Heart left ventricle (tissue), 13 donors: ENCODE measurements around the gene GPR152.

ENCODE experiments used
- CTCF ChIP-seq, 12 donors: fragments of 200-600 bp; sonication (generic) in 4 of 12; IDR thresholded peaks; one replicate each; pipeline versions ENCODE4 v1.5.0 to v1.8.0; 2018 to 2022; ENCODE audit warnings: antibody characterized with exemption in 12 of 12, mild to moderate bottlenecking in 5 of 12
- POLR2A ChIP-seq, 2 donors: fragments of 450-650 bp; IDR thresholded peaks; one replicate each; pipeline ENCODE4 v1.6.1; 2017; ENCODE audit warnings: antibody characterized with exemption in 2 of 2, mild to moderate bottlenecking in 2 of 2, moderate library complexity in 2 of 2
- donor health status: ischemic (EF 13 %, LVEDD 7.1; RV severe dilation, severe dysfunction).
- donor health status: DM: no; HTN: yes; CAD: no.
- donor health status: DM: no; HTN: no; CAD: no.
- donor health status: ischemic (EF 25% LVEDD 6.9; RV normal size, moderate dysfunction).
- donor health status: ischemic (EF 25% LVEDD 5.7; RV mildly dilated, moderate dysfunction).
- donor health status: ischemic (EF 35%, LVEDD 5.7; RV mildly dilated, moderate dysfunction).
- donor health status: nonischemic (EF 11% LVEDD 7.7; RV severe dilation, severe dysfunction).
- donor health status: DM: yes; HTN: yes; CAD: no.
- donor health status: PGD.
- donor health status: ischemic (EF 29% LVEDD 5.4; RV normal size, mild dysfunction).
- donor health status: nonischemic (EF 23%, LVEDD 6.1; RV moderate dilation, normal function).

- no peak for TF ChIP-seq POLR2A (IDR thresholded peaks at IDR 0.05)
- TF ChIP-seq CTCF (IDR thresholded peaks at IDR 0.05), result no peak
These were observed 12.6 kb upstream of the GPR152 start for GRCh38 chr11:67465189-67465510.
